HG03039 (cell line): ENCODE data around the gene C5AR1.
"Not testable (repeated sequence)": the region's sequence is repeated elsewhere in the genome, so short reads cannot be mapped to it uniquely, and the experiment has no call there.

Source experiments
- ATAC-seq: cut with Tn5 transposase; IDR thresholded peaks from one replicate; pipeline ENCODE4 v1.9.1; 2021; ENCODE audit warnings: mild to moderate bottlenecking, moderate library complexity; ENCODE audit not compliant: unreplicated experiment

The C5AR1 gene

DNA sequence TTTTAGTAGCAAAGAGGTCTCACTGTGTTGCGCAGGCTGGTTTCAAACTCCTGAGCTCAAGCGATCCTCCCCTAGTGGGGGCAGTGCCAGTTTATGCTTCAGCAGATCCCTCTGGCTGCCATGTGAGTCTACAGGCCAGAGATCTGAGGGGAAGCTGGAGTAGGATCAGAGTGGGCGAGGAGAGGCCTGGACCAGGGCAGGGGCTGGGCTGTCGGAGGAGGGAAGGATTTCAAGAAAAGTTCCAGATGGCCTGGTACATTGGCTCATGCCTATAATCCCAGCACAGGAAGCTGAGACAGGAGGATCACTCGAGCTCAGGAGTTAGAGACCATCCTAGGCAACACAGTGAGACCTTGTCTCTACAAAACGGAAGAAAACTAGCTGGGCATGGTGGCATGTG lies 49.3 kb downstream of the C5AR1 start:
- ATAC-seq, result no peak

DNA sequence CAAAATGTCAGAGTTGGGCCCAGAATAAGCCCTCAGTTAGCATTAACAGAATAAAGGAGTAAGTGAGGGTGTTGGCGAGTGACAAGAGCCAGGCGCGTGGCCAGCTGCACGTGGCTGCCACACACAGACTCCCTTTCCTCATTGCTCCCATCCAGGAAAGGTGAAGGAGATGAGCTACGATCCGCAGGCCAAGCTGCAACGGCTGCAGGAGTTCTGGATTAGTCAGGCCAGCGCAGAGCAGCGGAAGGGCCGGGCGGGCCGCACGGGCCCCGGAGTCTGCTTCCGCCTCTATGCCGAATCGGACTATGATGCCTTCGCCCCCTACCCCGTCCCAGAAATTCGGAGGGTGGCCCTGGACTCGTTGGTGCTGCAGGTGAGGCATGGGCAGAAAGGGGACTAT lies 52.7 kb downstream of the C5AR1 start:
- no peak for ATAC-seq

GRCh38 chr19:47363758-47364531 lies 54.3 kb downstream of the C5AR1 start:
- no peak for ATAC-seq

DNA sequence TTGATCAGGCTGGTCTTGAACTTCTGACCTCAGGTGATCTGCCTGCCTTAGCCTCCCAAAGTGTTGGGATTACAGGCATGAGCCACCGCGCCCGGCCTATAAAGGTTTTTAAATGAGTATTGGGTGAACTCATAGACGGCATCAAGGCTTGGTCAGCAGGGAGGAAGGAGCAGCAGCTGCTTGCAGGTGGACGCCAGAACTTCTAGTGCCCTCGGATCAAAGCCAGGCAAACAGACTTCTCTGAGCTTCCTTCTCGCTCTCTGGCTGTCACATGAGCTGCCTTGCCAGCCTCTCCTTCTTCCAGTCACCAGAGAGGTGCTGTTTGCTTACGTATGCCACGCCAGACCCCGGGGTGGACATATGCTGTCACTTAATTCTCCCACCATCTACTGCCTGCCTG lies 55.8 kb downstream of the C5AR1 start:
- ATAC-seq, result not testable (repeated sequence)

DNA sequence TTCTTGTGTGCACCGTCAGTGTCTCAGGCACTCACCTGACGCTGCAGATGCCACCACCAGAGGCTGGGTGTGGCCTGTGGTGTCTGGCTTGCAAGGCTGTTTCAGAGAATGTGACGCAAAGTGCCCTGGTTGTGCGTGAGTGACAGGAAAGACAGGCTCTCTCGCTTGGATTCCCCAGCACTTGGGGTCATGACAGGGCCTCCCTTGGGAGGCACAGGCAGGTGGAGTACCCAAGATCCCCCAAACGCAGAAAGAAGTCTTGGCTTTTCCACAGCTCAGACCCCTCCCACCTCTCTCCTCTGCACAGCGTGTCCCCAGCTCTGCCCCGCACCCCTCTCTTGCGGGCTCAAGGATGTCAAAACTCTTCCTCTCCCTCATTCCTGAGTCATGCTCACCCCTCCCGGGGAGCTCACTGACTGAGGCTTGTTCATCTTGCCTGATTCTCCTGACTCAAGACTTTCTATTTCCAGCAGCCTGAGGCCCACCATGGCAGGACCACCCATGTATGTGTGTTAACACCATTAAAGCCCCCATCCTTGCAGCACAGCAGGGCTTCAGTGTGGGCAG lies 60.5 kb downstream of the C5AR1 start:
- no peak for ATAC-seq

DNA sequence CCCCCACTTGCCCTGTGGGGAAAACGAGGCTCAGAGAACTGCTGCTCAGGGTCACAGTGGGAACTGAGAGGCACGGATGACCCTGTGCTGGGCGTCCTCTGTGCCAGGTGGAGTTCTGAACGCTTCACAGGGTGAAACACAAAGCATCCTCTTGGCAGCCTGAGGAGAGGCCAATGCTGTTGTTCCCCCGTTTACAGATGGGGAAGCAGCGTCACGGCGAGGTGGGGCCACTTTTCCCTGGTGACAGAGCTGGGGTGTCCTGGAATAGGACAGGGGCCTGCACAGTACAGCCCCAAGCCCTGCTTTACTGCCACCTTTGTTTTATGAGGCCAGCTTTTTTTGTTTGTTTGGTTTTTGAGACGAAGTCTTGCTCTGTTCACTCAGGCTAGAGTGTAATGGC lies 61.6 kb downstream of the C5AR1 start:
- no peak for ATAC-seq
